ENCODE data around the gene STK11IP.
A peak's percentile ranks its signal among the peaks of the same experiment; 100 is the strongest.

The STK11IP gene

GRCh38 chr2:219642465-219643083 is 44.9 kb downstream of the STK11IP start (continued):
- TF ChIP-seq CTCF (tag by site-specific recombination; IDR thresholded peaks at IDR 0.05) (peak; percentile 100), ZNF558 (tag by site-specific recombination; IDR thresholded peaks at IDR 0.05) (no peak), ZNF280C (tag by site-specific recombination; IDR thresholded peaks at IDR 0.05) (no peak), REST (tag by site-specific recombination; IDR thresholded peaks at IDR 0.05) (no peak)

GRCh38 chr2:219643084-219643473 is 45.4 kb downstream of the STK11IP start:
- no peaks in the 10 kb centered on the region for H3K4me1 ChIP-seq (ENCODE audit: control insufficient read depth, insufficient read depth, low read length)
- H3K4me3 ChIP-seq (ENCODE audit: low read depth, low read length): no peak overlapping the region
- ChIA-PET CTCF (interaction anchor here (0.6 to 8.2 kb wide), 39 partner anchors 8 to 484 kb away, joined by 3 to 112 read pairs (median 4); partner anchors contain the start of genes CHPF, OBSL1 and TMEM198), POLR2A (no interaction called here)
- H3K36me3 ChIP-seq (ENCODE audit: control insufficient read depth in 2 of 2, insufficient read depth in 1 of 2, low read length in 2 of 2): peaks cover 0 to 6% of the 10 kb centered on the region in 2 experiments; a peak in 1 of 3 replicates
- TF ChIP-seq ZNF280D (tag by site-specific recombination; IDR thresholded peaks at IDR 0.05): no peak
- TF ChIP-seq AEBP2 (tag by site-specific recombination; IDR thresholded peaks at IDR 0.05; ENCODE audit: borderline replicate concordance): no peak
- no peak for TF ChIP-seq ZBTB20 (tag by site-specific recombination; IDR thresholded peaks at IDR 0.05)
- no peak for TF ChIP-seq ZNF211 (tag by site-specific recombination; IDR thresholded peaks at IDR 0.05; ENCODE audit: low read depth)
- TF ChIP-seq ZNF514 (tag by site-specific recombination; IDR thresholded peaks at IDR 0.05): no peak
- TF ChIP-seq ZNF600 (tag by site-specific recombination; IDR thresholded peaks at IDR 0.05): no peak
- no peak overlapping the region for H3K27ac ChIP-seq (ENCODE audit: extremely low read depth, low read depth, low read length)
- H3K9me3 ChIP-seq (ENCODE audit: control insufficient read depth, insufficient read depth, low read depth, low read length): no peaks in the 10 kb centered on the region

Measured in HEK293 (cell line).